Stimulated activated CD8-positive, alpha-beta memory T cell treated with anti-CD3 and anti-CD28 coated beads, Interleukin-4, amount 100 ng/mL, for 1 hour (primary cell): ENCODE results near the gene PPM1A.

ENCODE experiments used
- DNase-seq, 2 donors: peaks; one replicate each; pipeline ENCODE4 v3.0.0-alpha.2; 2020; ENCODE audit warnings: low read depth in 2 of 2, low spot score in 1 of 2

The PPM1A gene

GRCh38 chr14:60248697-60249318, at the start of gene PPM1A:
PPM1A (plus strand) TSS chr14:60249221; CDS start chr14:60282704, 33,483 bp downstream.
- peak; percentile 91 to 92 for DNase-seq

DNA sequence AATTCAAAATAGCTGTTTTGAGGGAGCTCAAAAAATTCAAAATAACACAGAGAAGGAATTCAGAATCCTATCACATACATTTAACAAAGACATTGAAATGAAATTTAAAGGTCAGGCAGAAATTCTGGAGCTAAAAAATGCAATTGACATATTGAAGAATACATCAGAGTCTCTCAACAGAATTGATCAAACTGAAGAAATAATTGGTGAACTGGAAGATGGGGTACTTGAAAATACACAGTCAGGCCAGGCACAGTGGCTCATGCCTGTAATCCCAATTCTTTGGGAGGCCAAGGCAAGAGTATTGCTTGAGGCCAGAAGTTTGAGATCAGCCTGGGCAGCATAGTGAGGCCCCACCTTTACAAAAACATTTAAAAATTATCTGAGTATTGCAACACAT, 49.7 kb upstream of the PPM1A start:
- no peak for DNase-seq

DNA sequence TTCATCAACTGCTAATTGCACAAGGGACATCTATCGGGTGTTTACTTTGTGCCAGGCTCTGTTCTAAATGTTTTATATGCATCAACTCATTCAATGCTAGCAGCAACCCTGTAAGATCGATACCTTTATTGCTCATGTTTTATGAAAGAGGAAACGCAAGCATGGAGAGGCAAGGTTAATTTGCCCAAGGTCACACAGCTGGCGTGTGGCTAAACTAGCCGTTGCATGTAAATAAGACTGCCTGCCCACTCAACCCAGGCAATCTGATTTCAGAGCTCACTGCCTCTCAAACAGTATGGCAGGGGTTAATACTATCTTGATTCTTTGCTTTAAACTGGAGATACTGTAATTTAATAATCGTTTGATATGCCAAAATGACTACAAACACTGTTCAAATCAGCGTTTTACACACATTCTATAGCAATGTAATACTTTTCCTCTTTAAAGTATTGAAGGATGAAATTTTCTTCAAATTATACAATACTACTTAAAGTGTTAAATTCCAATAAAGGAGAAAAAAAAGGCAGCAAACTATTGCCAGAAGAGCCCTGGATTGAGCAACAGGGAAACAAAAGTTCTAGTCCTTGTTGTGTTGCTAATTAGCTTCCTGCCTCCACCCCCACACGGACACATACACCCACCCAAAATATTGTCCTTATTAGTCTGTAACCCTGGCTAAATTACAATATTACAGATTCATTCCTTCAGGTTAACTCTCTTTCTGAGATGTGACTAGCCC, 44.7 kb upstream of the PPM1A start:
- DNase-seq, result no peak

DNA sequence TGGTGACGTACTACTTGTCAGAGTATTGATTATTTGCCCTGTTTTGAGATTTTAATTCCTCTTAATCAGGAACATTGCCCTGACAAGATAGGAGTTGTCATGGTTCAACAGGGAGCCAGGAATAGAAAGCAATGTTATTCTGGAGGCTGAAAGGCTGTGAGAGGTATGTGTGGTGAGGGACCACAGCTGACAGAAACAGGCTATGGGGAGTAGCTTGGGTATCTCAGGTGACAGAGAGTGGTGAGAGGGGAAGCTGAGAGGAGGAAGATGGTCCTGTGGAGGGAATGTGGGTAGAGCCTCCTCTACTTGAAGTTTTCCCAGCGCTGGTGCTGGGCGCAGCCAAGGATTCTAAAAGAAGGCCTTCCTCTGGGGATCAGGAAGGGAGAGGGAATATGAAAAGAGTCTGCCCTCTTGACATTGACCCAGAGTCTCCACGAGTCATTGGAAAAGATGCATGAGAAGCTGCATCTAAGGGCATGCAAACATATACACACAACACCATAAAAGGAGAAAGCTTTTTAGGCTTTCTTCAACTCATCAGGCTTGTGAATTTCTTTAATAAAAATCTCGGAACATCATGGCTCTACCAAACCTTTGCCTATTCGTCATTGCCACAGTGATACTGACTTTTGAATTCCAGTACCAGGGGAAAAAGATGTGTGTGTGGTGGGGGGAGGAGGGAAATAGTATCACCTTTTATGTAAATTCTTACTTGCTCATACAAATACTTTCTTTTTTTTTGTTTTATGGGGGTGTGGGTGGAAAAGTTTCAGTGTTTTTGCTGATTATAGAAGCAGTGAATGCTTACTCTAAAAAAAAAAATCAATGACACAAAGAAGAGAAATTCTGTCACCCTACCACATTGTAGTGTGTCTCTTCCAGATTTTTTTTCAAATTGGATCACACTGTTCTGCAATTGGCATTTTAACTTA, 43.9 kb upstream of the PPM1A start:
- DNase-seq, result no peak

DNA sequence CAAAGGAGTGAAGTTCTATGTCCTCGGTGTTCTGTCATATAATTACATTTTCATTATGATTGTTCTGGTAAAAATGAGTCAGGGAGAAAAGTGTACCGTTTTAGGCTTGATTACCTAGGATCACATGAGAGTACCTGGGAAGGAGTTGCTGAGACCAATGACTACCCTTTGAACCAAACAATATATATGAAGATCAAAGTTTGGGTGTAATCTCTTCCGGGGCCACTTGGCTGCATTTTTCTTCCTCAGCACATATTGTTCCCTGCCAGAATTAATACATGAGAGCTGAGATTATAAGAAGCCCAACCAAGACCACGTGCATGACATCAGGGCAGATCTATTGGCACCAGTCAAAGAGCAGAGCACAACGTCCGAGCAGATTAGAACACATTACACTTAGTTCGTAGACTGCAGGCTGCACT, 42.8 kb upstream of the PPM1A start:
- no peak for DNase-seq

DNA sequence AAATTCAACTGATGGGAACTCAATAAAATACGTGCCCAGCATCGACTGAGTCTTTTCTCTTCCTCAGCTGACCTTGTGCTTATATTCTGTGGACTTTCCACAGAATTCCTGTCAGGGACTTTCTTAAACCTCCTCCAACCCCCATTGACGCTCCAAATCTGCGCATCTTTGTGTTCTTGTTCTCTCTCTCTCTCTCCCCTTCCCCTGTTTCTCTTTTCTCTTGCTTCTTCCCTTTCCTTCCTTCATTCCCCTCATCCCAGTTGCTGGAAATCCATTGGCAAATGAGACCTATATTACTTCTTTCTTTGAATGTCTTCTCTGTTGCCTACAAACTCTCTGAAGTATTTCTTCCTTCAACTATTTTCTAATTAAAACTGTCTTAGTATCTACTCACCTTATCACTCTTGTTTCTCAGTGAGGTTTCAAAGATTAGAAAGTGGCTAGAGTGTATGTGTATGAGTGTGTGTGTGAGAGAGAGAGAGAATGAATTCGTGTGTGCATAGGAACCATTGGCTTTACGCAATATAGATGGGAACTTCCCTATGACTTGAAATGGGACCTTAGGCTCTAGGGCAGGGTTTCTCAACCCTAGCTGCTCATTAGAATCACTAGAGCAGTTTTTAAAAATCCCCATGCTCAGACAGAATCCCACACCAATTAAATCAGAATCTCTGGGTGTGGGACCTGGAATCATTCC, 42.0 kb upstream of the PPM1A start:
- no peak for DNase-seq

DNA sequence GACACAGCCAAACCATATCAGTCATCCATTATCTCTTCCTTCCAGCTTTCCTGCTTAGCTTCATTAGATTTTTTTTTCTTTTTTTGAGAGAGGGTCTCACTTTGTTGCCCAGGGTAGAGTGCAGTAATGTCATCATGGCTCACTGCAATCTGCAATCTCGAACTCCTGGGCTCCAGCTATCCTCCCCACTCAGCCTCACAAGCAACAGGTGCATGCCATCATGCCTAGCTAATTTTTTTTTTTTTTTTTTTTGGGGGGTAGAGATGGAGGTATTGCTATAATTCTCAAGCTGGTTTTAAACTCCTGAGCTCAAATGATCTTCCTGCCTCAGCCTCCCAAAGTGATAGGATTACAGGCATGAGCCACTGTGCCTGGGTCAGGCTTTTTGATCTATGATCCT, 38.3 kb upstream of the PPM1A start:
- no peak for DNase-seq

DNA sequence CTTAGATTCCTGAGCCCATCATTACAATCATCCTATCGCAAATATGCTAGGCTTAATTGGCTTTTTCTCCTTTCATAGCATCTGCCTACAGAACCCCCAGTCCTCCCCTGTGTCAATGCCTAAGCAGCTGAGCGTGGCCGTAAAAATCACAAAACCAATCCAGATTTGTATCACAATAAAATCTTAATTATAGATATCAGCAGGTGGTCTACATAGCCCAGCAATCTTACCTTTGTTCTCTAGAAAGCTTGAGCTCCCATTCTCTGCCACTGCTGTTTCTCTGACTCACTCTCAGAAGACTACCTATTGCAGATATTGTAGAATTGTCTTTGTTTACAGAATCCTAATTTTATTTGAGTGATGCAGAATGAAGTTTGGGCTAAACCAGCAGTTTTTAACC, 37.9 kb upstream of the PPM1A start:
- no peak for DNase-seq

GRCh38 chr14:60212503-60213371, 36.3 kb upstream of the PPM1A start:
- DNase-seq, result no peak

DNA sequence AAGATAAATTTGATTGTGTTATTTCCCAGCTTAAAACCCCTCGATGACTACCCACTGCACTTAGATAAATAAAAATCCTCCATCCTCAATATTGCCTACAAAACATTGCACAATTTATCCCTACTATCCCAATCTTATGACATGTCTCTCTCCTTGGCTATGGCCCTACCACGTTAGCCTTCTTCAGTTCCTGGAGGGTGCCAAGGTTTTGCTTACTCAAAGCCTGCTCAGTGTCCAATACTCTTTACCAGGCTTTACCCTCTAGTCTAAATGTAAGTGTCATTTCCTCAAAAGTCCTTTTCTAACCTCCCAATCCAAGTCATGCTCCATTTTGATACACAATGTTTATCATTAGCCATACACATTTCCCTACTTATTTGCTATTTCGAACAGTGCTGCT, 35.0 kb upstream of the PPM1A start:
- DNase-seq, result no peak

GRCh38 chr14:60214415-60215126, 34.5 kb upstream of the PPM1A start:
- no peak for DNase-seq

- no peak for DNase-seq
Measured at GRCh38 chr14:60215127-60215444, 33.9 kb upstream of the PPM1A start.

GRCh38 chr14:60215520-60216420, 33.3 kb upstream of the PPM1A start:
- DNase-seq, result no peak

DNA sequence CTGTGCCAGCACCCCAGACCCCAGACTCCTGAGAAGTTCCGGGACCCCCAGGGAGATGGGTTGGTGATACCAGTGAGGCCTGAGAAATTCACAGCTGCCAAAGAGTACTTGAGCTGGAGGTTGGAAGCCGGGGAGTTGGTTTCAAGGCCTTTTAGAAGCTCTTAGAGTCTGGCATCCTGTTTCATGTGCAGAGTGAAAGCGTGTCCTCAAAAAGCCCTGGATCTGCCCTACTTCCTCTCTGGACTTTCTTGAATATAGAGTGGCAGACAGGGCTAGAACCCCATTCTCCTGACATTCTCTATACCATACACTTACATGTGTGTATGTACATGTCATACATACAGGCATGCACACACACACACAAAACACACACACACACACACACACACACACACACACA, 31.3 kb upstream of the PPM1A start:
- DNase-seq, result no peak

DNA sequence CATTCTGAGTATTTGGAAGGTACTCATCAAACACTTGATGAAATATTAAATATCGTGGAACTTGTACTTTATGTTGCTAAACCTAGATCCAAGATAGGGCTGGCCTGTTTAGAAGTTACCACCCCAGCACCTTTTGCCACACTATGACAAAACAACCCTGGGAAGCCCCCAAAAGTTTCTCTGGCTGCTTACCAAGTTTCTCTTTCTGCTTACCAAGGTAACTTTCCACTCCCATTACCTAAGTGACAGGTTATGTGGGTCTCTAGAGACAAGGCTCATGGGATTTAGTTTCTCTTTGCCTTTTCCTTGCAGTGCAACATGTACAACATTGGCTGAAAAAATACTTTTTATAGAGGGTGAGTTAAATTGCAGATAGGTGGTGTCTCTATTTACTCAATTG, 28.9 kb upstream of the PPM1A start:
- no peak for DNase-seq

- no peak for DNase-seq
Measured at GRCh38 chr14:60220917-60221316, 28.1 kb upstream of the PPM1A start.

- DNase-seq, result no peak
Measured at GRCh38 chr14:60221457-60221856, 27.6 kb upstream of the PPM1A start.

DNA sequence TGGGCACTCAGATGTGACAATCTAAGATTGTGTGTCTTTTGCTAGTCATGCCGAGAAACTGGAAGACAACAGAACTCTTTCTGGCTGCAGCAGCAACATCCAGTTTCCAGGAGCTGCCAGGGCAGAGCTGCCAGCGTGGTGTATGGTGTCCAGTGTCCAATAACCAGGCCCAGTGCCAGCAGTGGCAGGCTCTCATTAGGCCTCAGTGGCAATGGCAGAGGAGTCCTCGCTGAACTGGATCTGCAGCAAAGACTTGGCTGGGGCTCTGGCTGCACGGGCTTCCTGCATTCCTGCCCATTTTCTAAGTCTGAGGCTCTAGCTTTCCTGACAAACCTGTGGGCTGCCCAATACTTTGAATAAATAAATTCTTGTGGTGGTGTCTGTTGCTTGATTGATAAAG, 26.2 kb upstream of the PPM1A start:
- no peak for DNase-seq

DNA sequence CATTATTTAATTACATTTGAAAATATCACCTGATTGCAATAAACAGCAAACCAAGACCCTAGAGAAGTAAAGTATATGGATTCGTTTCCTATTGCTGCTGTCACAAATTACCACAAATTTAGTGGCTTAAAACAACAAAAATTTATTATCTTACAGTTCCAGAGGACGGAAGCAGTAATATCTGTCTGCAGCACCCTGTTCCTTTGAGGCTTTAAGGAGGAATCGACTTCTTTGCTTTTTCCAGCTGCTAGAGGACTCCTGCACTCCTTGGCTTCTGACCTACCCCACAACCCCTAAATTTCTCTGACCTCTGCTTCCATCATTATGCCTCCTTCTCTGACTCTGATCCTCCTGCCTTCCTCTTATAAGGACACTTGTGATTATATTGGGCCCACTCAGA, 23.8 kb upstream of the PPM1A start:
- no peak for DNase-seq
